K562 (cell line): ENCODE results near the gene VKORC1. TPM values are rescaled to one million over a fixed set of nuclear protein-coding genes. Genes with fewer than 3 reads are reported as not detected.

ENCODE experiments used
- AFF4 ChIP-seq: sonication (generic); formaldehyde crosslinking; IDR thresholded peaks from 2 replicates; pipeline ENCODE4 v1.8.0; 2023; ENCODE audit warnings: mild to moderate bottlenecking, missing genetic modification reagents
- CREB1 ChIP-seq, 2 experiments: sonication (generic) in 1 of 2; formaldehyde crosslinking in 1 of 2; IDR thresholded peaks; 2 replicates each; pipeline versions ENCODE4 v1.6.1 to v1.8.0; 2012 to 2022; ENCODE audit warnings: inconsistent platforms in 1 of 2, mild to moderate bottlenecking in 1 of 2, missing genetic modification reagents in 1 of 2, moderate library complexity in 1 of 2
- E2F5 ChIP-seq: sonication (generic); formaldehyde crosslinking; IDR thresholded peaks from 2 replicates; pipeline ENCODE4 v1.8.0; 2022; ENCODE audit warnings: mild to moderate bottlenecking, missing genetic modification reagents
- MAFK ChIP-seq: IDR thresholded peaks from 2 replicates; pipeline ENCODE4 v1.6.1; 2011; ENCODE audit warnings: low read length, improper control_type of control experiment
- SNRNP70 ChIP-seq: fragments of 200-400 bp; formaldehyde crosslinking; optimal IDR thresholded peaks from 2 replicates; pipeline ENCODE3; 2017; ENCODE audit warnings: low read depth, low read length
- THRA ChIP-seq: fragments of 450-650 bp; IDR thresholded peaks from 2 replicates; pipeline ENCODE4 v1.6.1; 2017; ENCODE audit warnings: mild to moderate bottlenecking, moderate library complexity
- ZMIZ1 ChIP-seq, 2 experiments: fragments of 150-350 bp in 1 of 2; IDR thresholded peaks; 2 replicates each; pipeline ENCODE4 v1.6.1; 2012 to 2016; ENCODE audit warnings: low read depth in 2 of 2, low read length in 2 of 2, mild to moderate bottlenecking in 1 of 2, moderate library complexity in 1 of 2
- ZNF395 ChIP-seq: fragments of 200-800 bp; sonication (Bioruptor generic); IDR thresholded peaks from 2 replicates; pipeline ENCODE4 v1.6.1; 2017; ENCODE audit warnings: missing genetic modification characterization, missing compliant biosample characterization
- ZNF518B ChIP-seq: fragments of 250-450 bp; sonication (Bioruptor Pico); IDR thresholded peaks from 2 replicates; pipeline ENCODE4 v1.5.0; 2021; ENCODE audit warnings: mild to moderate bottlenecking, moderate library complexity
- ZNF717 ChIP-seq: fragments of 250-450 bp; sonication (Bioruptor Pico); IDR thresholded peaks from 2 replicates; pipeline ENCODE4 v1.5.0; 2021
- polyA plus RNA-seq, 8 experiments: library from polyadenylated mRNA; depleted of rRNA in 4 of 8; stranded (reverse) in 5 of 8; unstranded in 3 of 8; fragments of >200 nt; fragmentation: Nextera tagmentation in 2 of 8; fragmentation: Illumina TruSeq in 1 of 8; extraction: Ambion mirVana in 2 of 8; extraction: Trizol in 1 of 8; gene quantifications; 2 replicates each; pipeline versions ENCODE4 v1.2.1 to v1.2.3, GENCODE V29; 2011 to 2014; ENCODE audit warnings: inconsistent platforms in 1 of 8, missing spikeins in 1 of 8
- total RNA-seq, 7 experiments: library from RNA; depleted of rRNA in 6 of 7; stranded (reverse); fragments of >200 nt in 6 of 7; fragmentation: Illumina TruSeq in 2 of 7; extraction: Trizol in 2 of 7; gene quantifications; 2 replicates each; pipeline versions ENCODE4 v1.2.1 to v1.2.3, GENCODE V29; 2011 to 2021; ENCODE audit warnings: low replicate concordance in 1 of 7

VKORC1 gene
- total and polyA plus RNA-seq, 9 of the 15 experiments (the other 6 are each of a cell fraction or from before 2014, with no cell fraction given) = 30.0 to 119 (median 62.1) TPM

GRCh38 chr16:31128711-31129567 lies 34.3 kb upstream of the VKORC1 start (continued):
- TF ChIP-seq E2F5 = no peak
- no peak for TF ChIP-seq ZNF518B (CRISPR knock-in tag)
- peak; percentile 57 for TF ChIP-seq ZNF395 (CRISPR knock-in tag)
- TF ChIP-seq ZNF717 (CRISPR knock-in tag) = no peak
- TF ChIP-seq CREB1 (IDR thresholded peaks at IDR 0.05) = no peak
- TF ChIP-seq CREB1 (CRISPR knock-in tag; IDR thresholded peaks at IDR 0.05) = no peak
- TF ChIP-seq THRA = no peak
- no peak for TF ChIP-seq SNRNP70
- TF ChIP-seq MAFK = peak; percentile 16; the same call in 1 of the 2 replicates
- TF ChIP-seq ZMIZ1 (IDR thresholded peaks at IDR 0.05; ENCODE audit: low read depth in 2 of 2, low read length in 2 of 2) = no peak
- TF ChIP-seq AFF4 (CRISPR knock-in tag) = 0 out of 2 replicates have a peak, but pooled peaks have one; percentile 39
